SK-N-SH treated with all-trans-retinoic acid at 6 μM for 48 hours (cell line): ENCODE data around the gene KRT74.

ENCODE experiments used
- ARNTL ChIP-seq: fragments of 450-650 bp; formaldehyde crosslinking; IDR thresholded peaks from 2 replicates; pipeline ENCODE4 v1.5.0; 2020; ENCODE audit warnings: low read depth, mild to moderate bottlenecking, moderate library complexity, borderline replicate concordance
- CSRNP3 ChIP-seq: fragments of 250-450 bp; sonication (Bioruptor Pico); IDR thresholded peaks from 2 replicates; pipeline ENCODE4 v1.5.1; 2021; ENCODE audit warnings: mild to moderate bottlenecking, moderate library complexity
- GLIS3 ChIP-seq: fragments of 250-450 bp; sonication (Bioruptor Pico); IDR thresholded peaks from 2 replicates; pipeline ENCODE4 v1.5.0; 2020; ENCODE audit warnings: mild to moderate bottlenecking, moderate library complexity
- OSR1 ChIP-seq: fragments of 250-450 bp; sonication (Bioruptor Pico); IDR thresholded peaks from 2 replicates; pipeline ENCODE4 v1.8.0; 2022; ENCODE audit warnings: moderate library complexity, mild to moderate bottlenecking, inconsistent platforms
- RARB ChIP-seq: fragments of 250-450 bp; sonication (Bioruptor Pico); IDR thresholded peaks from 2 replicates; pipeline ENCODE4 v1.8.0; 2021; ENCODE audit warnings: mild to moderate bottlenecking, moderate library complexity
- TOX ChIP-seq: fragments of 250-450 bp; sonication (Bioruptor Pico); IDR thresholded peaks from 2 replicates; pipeline ENCODE4 v1.8.0; 2021; ENCODE audit warnings: mild to moderate bottlenecking, moderate library complexity, borderline replicate concordance
- ZC3H10 ChIP-seq: fragments of 250-450 bp; sonication (Bioruptor Pico); IDR thresholded peaks from 2 replicates; pipeline ENCODE4 v1.5.1; 2021; ENCODE audit warnings: mild to moderate bottlenecking, moderate library complexity
- ZFP30 ChIP-seq: fragments of 450-650 bp; formaldehyde crosslinking; IDR thresholded peaks from 2 replicates; pipeline ENCODE4 v1.5.0; 2022; ENCODE audit warnings: mild to moderate bottlenecking, moderate library complexity
- TF ChIP-seq, protein P1 (sequence below): fragments of 250-450 bp; sonication (Bioruptor Pico); IDR thresholded peaks from 2 replicates; pipeline ENCODE4 v1.8.0; 2020; ENCODE audit warnings: mild to moderate bottlenecking, moderate library complexity, borderline replicate concordance

GRCh38 chr12:52590021-52590420 is 16.4 kb upstream of the KRT74 start:
- TF ChIP-seq, protein P1, sequence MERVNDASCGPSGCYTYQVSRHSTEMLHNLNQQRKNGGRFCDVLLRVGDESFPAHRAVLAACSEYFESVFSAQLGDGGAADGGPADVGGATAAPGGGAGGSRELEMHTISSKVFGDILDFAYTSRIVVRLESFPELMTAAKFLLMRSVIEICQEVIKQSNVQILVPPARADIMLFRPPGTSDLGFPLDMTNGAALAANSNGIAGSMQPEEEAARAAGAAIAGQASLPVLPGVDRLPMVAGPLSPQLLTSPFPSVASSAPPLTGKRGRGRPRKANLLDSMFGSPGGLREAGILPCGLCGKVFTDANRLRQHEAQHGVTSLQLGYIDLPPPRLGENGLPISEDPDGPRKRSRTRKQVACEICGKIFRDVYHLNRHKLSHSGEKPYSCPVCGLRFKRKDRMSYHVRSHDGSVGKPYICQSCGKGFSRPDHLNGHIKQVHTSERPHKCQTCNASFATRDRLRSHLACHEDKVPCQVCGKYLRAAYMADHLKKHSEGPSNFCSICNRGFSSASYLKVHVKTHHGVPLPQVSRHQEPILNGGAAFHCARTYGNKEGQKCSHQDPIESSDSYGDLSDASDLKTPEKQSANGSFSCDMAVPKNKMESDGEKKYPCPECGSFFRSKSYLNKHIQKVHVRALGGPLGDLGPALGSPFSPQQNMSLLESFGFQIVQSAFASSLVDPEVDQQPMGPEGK (CRISPR knock-in tag) = no peak
- TF ChIP-seq TOX (CRISPR knock-in tag) = no peak
- no peak for TF ChIP-seq GLIS3 (CRISPR knock-in tag)
- no peak for TF ChIP-seq OSR1 (CRISPR knock-in tag)
- TF ChIP-seq ZFP30 (CRISPR knock-in tag) = no peak
- no peak for TF ChIP-seq ARNTL (CRISPR knock-in tag)
- no peak for TF ChIP-seq ZC3H10 (CRISPR knock-in tag)
- TF ChIP-seq CSRNP3 (CRISPR knock-in tag) = no peak
- no peak for TF ChIP-seq RARB (CRISPR knock-in tag)
